Prostate gland (tissue), 2 donors: ENCODE measurements around the gene PRKG1. TPM values are rescaled to one million over a fixed set of nuclear protein-coding genes. Genes with fewer than 3 reads are reported as not detected.

Experiments
- DNase-seq: peaks from one replicate; pipeline ENCODE4 v3.0.0-alpha.2; 2019; ENCODE audit warnings: low spot score
- H3K27ac ChIP-seq, 2 donors: fragments of 200-600 bp; sonication (generic); 2 replicates each; pipeline ENCODE4 v1.5.1; 2017 to 2019
- H3K27me3 ChIP-seq: fragments of 200-600 bp; sonication (generic); replicated peaks from 2 replicates; pipeline ENCODE4 v1.5.1; 2019; ENCODE audit not compliant: insufficient read depth
- H3K36me3 ChIP-seq, 2 donors: fragments of 200-600 bp; sonication (generic); 1 replicate in 1 of 2; 2 replicates in 1 of 2; pipeline versions ENCODE4 v1.5.1 to v1.8.1; 2017 to 2019
- H3K4me1 ChIP-seq: fragments of 200-600 bp; sonication (generic); replicated peaks from 2 replicates; pipeline ENCODE4 v1.5.1; 2019
- H3K4me3 ChIP-seq, 2 donors: fragments of 200-600 bp; sonication (generic); 2 replicates each; pipeline ENCODE4 v1.5.1; 2017 to 2019
- H3K9me3 ChIP-seq: fragments of 200-600 bp; sonication (generic); 2 replicates; pipeline ENCODE4 v1.5.1; 2017
- POLR2A ChIP-seq: fragments of 450-650 bp; IDR thresholded peaks from one replicate; pipeline ENCODE4 v1.6.1; 2016; ENCODE audit warnings: antibody characterized with exemption, mild to moderate bottlenecking
- POLR2AphosphoS5 ChIP-seq: sonication (generic); formaldehyde crosslinking; IDR thresholded peaks from one replicate; pipeline ENCODE4 v1.6.1; 2017; ENCODE audit warnings: antibody characterized with exemption
- WGBS: methylation state at CpG from one replicate; pipeline ENCODE4 v1.1.5; 2018; 5-methylcytosine and 5-hydroxymethylcytosine counted together
- intact Hi-C: fragments of 100-400 bp; cut with DNase I; formaldehyde crosslinking; loops from one replicate; pipeline ENCODE4 v1.14.2; 2022
- total RNA-seq, 2 donors: library from RNA; depleted of rRNA; stranded (reverse); fragments of >200 nt; gene quantifications; one replicate each; pipeline ENCODE4 v1.1.0, GENCODE V29; 2016
- TF ChIP-seq, protein P1 (sequence below), 4 experiments: fragments of 200-600 bp in 2 of 4; fragments of 450-650 bp in 2 of 4; sonication (generic) in 2 of 4; IDR thresholded peaks; 1 replicate in 3 of 4; 2 replicates in 1 of 4; pipeline ENCODE4 v1.5.1; 2016 to 2019; ENCODE audit warnings: antibody characterized with exemption in 4 of 4, mild to moderate bottlenecking in 2 of 4, moderate library complexity in 2 of 4

The PRKG1 gene
- total RNA-seq, 2 donors from 2014 or later: 2.7 to 9.0 TPM

DNA sequence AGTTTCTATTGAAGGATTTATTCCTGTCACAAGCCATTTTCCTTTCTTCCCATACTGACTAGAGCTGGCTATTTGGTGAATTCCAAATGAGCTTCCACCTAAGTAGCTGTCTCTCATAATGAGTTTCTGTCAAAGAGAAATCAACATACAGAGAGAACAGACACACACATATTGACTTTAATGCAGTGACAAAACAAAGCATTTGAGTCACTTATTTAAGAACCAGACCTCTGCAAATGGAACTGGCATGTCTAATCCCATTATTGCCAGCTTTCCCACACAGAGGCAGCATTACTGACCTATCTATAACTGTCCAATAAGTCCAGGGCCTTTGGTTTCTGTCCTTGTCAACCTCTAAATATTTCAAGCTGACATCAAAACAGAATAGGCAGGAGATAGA lies 804.4 kb downstream of the PRKG1 start:
- Histone ChIP-seq H3K27me3 (no peaks in the 10 kb centered on the region), H3K9me3 (no peaks in the 10 kb centered on the region), H3K36me3 (no peaks in the 10 kb centered on the region), H3K27ac (no peak overlapping the region), H3K4me3 (no peak overlapping the region), H3K4me1 (no peaks in the 10 kb centered on the region)
- TF ChIP-seq, protein P1, sequence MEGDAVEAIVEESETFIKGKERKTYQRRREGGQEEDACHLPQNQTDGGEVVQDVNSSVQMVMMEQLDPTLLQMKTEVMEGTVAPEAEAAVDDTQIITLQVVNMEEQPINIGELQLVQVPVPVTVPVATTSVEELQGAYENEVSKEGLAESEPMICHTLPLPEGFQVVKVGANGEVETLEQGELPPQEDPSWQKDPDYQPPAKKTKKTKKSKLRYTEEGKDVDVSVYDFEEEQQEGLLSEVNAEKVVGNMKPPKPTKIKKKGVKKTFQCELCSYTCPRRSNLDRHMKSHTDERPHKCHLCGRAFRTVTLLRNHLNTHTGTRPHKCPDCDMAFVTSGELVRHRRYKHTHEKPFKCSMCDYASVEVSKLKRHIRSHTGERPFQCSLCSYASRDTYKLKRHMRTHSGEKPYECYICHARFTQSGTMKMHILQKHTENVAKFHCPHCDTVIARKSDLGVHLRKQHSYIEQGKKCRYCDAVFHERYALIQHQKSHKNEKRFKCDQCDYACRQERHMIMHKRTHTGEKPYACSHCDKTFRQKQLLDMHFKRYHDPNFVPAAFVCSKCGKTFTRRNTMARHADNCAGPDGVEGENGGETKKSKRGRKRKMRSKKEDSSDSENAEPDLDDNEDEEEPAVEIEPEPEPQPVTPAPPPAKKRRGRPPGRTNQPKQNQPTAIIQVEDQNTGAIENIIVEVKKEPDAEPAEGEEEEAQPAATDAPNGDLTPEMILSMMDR (IDR thresholded peaks at IDR 0.05): no peak
- no peak for TF ChIP-seq POLR2A
- TF ChIP-seq POLR2AphosphoS5: no peak
- no peak for DNase-seq
- intact Hi-C loops: no loop called here

DNA sequence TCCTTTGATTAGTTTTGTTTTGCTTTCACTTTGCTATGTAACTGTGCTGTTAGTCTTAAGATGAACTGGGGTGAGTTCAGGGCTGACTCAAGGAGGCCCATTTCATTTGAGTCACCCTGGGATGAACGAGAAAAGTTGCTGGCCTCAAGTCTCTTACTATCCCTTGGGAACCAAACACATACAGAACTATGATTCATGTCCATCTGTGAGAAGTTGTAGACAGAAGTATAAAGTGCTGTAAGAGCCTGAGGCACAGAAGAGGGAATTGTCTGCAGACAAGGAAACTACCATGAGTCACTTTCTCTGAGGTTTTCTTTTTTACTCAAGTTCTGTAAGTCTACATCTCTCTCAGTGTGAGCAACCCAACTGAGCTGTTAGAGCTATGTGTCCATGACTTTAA lies 805.0 kb downstream of the PRKG1 start:
- Histone ChIP-seq H3K27ac (no peak overlapping the region), H3K4me3 (no peak overlapping the region), H3K4me1 (no peaks in the 10 kb centered on the region), H3K9me3 (no peaks in the 10 kb centered on the region), H3K36me3 (no peaks in the 10 kb centered on the region), H3K27me3 (no peaks in the 10 kb centered on the region)
- 26% methylated on average over 1 of the region's 1 CpG for WGBS
- intact Hi-C loops: no loop called here
- DNase-seq: no peak
- TF ChIP-seq POLR2AphosphoS5 (no peak), POLR2A (no peak)
- TF ChIP-seq, protein P1 (IDR thresholded peaks at IDR 0.05): no peak

DNA sequence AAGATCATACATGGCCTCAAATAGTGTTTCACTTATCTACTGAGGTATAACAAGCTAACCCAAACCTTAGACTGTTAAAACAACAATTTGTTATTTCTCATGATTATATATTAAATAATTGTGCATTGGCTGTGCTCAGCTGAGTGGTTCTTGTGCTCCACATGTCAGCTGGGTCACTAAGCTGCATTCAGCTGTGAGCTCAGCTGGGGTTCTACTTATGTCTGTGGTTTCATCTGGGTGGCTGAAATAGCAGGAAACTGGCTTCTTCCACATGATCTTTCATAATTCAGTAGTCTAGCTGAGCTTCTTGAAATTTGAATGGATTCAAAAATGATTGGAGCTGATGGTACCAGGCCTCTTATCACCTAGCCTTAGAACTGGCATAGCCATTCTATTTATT lies 806.9 kb downstream of the PRKG1 start:
- no peaks in the 10 kb centered on the region for H3K27me3 ChIP-seq
- DNase-seq: no peak
- intact Hi-C loops: no loop called here
- H3K27ac ChIP-seq: no peak overlapping the region
- H3K4me3 ChIP-seq: no peak overlapping the region
- TF ChIP-seq, protein P1 (IDR thresholded peaks at IDR 0.05): no peak
- TF ChIP-seq POLR2AphosphoS5: no peak
- no peaks in the 10 kb centered on the region for H3K4me1 ChIP-seq
- no peaks in the 10 kb centered on the region for H3K36me3 ChIP-seq
- no peaks in the 10 kb centered on the region for H3K9me3 ChIP-seq

DNA sequence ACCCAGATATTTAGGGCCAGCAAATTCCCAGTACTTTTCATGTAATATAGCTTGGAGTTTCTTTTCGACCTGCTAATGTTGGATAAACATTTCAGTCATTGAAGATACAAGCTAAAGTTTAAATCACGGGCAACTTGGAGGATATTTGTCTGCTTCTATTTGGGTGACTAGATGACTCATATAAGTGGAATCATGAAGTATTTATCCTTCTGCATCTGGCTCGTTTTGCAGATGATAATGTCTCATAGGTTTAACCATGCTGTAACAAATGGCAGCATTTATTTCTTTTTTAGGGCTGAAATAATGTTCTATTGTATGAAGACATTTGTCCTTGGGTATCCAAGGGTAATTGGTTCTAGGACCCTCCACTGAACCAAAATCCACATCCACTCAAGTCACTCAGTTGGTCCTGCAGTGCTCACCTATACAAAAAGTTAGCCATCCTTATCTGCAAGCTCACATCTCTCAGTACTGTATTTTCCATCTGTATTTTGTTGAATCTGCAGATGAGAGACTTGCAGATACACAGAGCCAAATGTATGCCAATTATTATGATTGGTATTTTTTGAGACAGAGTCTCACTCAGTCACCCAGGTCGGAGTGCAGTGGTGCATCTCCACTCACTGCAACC lies 812.3 kb downstream of the PRKG1 start:
- H3K4me3 ChIP-seq: no peak overlapping the region
- no peaks in the 10 kb centered on the region for H3K9me3 ChIP-seq
- H3K27me3 ChIP-seq: no peaks in the 10 kb centered on the region
- no peaks in the 10 kb centered on the region for H3K36me3 ChIP-seq
- no peaks in the 10 kb centered on the region for H3K4me1 ChIP-seq
- H3K27ac ChIP-seq: no peak overlapping the region
- 51% methylated on average over 4 of the region's 4 CpGs for WGBS
- TF ChIP-seq, protein P1 (IDR thresholded peaks at IDR 0.05): no peak
- TF ChIP-seq POLR2AphosphoS5: no peak
- TF ChIP-seq POLR2A: no peak
- intact Hi-C loops: no loop called here
- DNase-seq: no peak

DNA sequence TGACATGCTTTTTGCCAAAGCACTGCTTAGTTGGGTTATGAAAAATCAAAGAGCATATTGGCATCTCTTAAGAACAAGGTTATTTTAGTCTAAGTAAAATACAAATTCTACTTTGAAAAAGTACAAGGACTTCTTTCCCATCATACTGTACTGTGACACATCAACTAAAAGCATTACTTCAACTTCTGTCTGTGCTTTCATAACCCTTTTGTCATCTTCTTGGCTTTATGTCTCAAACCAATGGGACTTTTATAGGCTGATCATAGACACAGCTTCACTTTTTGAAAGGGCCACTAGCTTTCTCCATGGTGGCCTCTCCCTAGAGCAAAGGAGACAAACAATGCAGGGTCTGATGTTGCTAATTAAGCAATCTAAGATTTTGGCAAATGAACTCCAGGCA lies 814.0 kb downstream of the PRKG1 start:
- intact Hi-C loops: no loop called here
- Histone ChIP-seq H3K4me3 (no peak overlapping the region), H3K27ac (no peak overlapping the region), H3K27me3 (no peaks in the 10 kb centered on the region), H3K4me1 (no peaks in the 10 kb centered on the region), H3K9me3 (no peaks in the 10 kb centered on the region), H3K36me3 (no peaks in the 10 kb centered on the region)
- TF ChIP-seq, protein P1 (IDR thresholded peaks at IDR 0.05): no peak
- no peak for TF ChIP-seq POLR2A
- TF ChIP-seq POLR2AphosphoS5: no peak
- no peak for DNase-seq
